ENCODE measurements around the gene MTPN.

The MTPN gene

DNA sequence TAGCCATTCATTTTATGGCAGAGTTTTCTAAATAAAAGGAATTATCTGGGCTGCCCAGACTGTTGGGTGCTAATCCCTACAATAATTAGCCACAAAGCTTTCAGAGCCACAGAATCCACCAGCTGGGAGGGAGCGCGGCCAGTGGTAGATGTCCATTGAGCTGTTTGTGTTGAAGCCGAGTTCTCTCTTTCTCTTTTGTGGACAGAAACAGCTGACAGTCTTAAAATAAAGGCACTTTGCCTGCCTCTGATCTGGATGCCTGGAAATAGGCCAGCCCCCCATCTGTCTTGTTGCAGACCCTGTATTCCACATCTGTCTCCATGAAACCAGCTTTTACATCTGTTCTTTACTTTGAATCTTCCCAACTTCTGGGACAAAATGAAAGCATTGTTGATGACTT, 66.1 kb downstream of the MTPN start:
- ChIA-PET CTCF (no interaction called here), POLR2A (no interaction called here)
- H3K4me3 ChIP-seq (ENCODE audit: low read depth, low read length): no peak overlapping the region
- no peak for DNase-seq (ENCODE audit: low read depth, low spot score)
- TF ChIP-seq, protein P1, sequence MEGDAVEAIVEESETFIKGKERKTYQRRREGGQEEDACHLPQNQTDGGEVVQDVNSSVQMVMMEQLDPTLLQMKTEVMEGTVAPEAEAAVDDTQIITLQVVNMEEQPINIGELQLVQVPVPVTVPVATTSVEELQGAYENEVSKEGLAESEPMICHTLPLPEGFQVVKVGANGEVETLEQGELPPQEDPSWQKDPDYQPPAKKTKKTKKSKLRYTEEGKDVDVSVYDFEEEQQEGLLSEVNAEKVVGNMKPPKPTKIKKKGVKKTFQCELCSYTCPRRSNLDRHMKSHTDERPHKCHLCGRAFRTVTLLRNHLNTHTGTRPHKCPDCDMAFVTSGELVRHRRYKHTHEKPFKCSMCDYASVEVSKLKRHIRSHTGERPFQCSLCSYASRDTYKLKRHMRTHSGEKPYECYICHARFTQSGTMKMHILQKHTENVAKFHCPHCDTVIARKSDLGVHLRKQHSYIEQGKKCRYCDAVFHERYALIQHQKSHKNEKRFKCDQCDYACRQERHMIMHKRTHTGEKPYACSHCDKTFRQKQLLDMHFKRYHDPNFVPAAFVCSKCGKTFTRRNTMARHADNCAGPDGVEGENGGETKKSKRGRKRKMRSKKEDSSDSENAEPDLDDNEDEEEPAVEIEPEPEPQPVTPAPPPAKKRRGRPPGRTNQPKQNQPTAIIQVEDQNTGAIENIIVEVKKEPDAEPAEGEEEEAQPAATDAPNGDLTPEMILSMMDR (IDR thresholded peaks at IDR 0.05; ENCODE audit: insufficient read depth, low read length, missing control alignments): no peak

DNA sequence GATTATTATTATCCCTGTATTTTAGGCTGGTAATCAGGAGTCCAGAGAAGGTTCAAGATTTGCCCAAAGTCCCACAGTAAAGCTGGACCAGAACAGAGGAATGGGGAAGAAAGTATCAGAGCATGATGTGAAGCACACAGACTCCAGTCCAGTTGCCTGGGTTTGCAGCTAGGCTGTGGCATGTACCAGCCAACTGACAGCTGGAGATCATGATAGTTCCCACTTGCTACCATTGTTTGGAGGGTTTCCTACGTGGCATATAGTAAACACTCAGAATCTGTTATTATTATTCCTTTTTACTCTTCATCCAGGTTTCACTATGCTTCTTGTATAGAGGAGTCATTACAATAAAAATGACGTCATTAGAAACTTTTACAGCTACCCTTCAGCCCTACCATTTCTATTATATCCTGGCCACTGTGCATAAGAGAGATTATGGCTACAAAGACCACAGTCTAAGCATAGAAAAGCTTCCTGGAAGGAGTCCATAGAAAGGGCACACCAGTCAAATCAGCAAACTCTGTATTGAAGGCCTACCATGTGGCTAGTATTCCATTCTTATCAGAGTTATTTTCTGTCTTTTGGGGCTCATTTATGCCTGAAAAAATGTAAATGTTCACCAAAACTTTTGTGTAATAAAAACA, 66.6 kb downstream of the MTPN start:
- no peak overlapping the region for H3K4me3 ChIP-seq (ENCODE audit: low read depth, low read length)
- TF ChIP-seq, protein P1 (IDR thresholded peaks at IDR 0.05; ENCODE audit: insufficient read depth, low read length, missing control alignments): no peak
- ChIA-PET CTCF (interaction anchor here (0.7 kb wide), 1 partner anchor 109 kb away, joined by 3 read pairs; no protein-coding TSS in a partner anchor), POLR2A (no interaction called here)
- DNase-seq (ENCODE audit: low read depth, low spot score): no peak

- POLR2A ChIA-PET: no interaction called here
- TF ChIP-seq, protein P1 (IDR thresholded peaks at IDR 0.05; ENCODE audit: insufficient read depth, low read length, missing control alignments): no peak
- no peak overlapping the region for H3K4me3 ChIP-seq (ENCODE audit: low read depth, low read length)
- no peak for DNase-seq (ENCODE audit: low read depth, low spot score)
- CTCF ChIA-PET: interaction anchor here (0.9 to 1.2 kb wide), 2 partner anchors 25 to 104 kb away, joined by 3 read pairs; no protein-coding TSS in a partner anchor
Observed at GRCh38 chr7:135905858-135906257, 71.3 kb downstream of the MTPN start.

DNA sequence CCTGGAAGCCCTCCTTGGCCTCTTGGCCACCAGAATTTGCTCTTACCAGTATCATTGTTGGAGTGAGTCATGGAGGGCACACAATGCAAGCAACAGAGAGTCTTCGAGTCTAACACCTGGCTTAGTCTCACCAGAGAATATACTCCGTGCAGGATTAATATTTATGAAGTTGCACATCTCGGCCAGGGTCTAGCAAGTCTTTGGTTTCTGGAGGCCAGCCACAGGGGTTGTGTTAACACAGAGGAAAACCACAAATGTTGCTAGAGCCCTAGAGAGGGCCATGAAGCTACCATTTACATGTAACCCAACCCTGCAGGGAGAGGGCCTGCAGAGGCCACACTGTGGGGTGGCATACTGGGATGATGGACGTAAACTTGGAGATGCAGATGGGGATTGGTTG, 71.8 kb downstream of the MTPN start:
- DNase-seq (ENCODE audit: low read depth, low spot score): no peak
- POLR2A ChIA-PET: no interaction called here
- no peak overlapping the region for H3K4me3 ChIP-seq (ENCODE audit: low read depth, low read length)
- TF ChIP-seq, protein P1 (IDR thresholded peaks at IDR 0.05; ENCODE audit: insufficient read depth, low read length, missing control alignments): no peak
- CTCF ChIA-PET: interaction anchor here (1.2 kb wide), 1 partner anchor 104 kb away, joined by 3 read pairs; no protein-coding TSS in a partner anchor

DNA sequence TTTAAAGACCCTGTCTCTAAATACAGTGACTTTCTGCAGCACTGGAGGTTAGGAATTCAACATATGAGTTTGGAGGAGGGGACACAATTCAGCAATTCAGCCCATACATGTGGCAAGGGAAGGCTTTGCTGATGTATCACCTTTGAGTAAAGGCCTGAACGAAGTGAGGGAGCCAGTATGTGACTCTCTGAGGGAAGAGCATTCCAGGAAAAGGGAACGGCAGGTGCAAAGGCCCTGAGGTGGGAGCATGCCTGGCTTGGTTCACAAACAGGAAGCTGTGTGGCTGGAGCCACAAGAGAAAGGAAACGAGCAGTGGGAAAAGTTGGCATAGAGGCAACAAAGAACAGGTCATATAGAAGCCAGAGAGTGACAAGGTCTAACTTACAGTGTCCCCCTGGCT, 72.9 kb downstream of the MTPN start:
- DNase-seq (ENCODE audit: low read depth, low spot score): no peak
- H3K4me3 ChIP-seq (ENCODE audit: low read depth, low read length): no peak overlapping the region
- CTCF ChIA-PET: no interaction called here
- POLR2A ChIA-PET: no interaction called here
- TF ChIP-seq, protein P1 (IDR thresholded peaks at IDR 0.05; ENCODE audit: insufficient read depth, low read length, missing control alignments): no peak

GRCh38 chr7:135901585-135902540, 75.3 kb downstream of the MTPN start:
- TF ChIP-seq, protein P1 (IDR thresholded peaks at IDR 0.05; ENCODE audit: insufficient read depth, low read length, missing control alignments): no peak
- H3K4me3 ChIP-seq (ENCODE audit: low read depth, low read length): no peak overlapping the region
- ChIA-PET CTCF (interaction anchor here (0.8 kb wide), 1 partner anchor 44 kb away, joined by 3 read pairs; no protein-coding TSS in a partner anchor), POLR2A (no interaction called here)
- DNase-seq (ENCODE audit: low read depth, low spot score): no peak
